Prostate gland (tissue), 2 donors: ENCODE measurements around the gene GKAP1. TPM values are rescaled to one million over a fixed set of nuclear protein-coding genes. Genes with fewer than 3 reads are reported as not detected.

Source experiments
- DNase-seq: peaks from one replicate; pipeline ENCODE4 v3.0.0-alpha.2; 2019; ENCODE audit warnings: low spot score
- H3K27ac ChIP-seq, 2 donors: fragments of 200-600 bp; sonication (generic); 2 replicates each; pipeline ENCODE4 v1.5.1; 2017 to 2019
- H3K27me3 ChIP-seq: fragments of 200-600 bp; sonication (generic); replicated peaks from 2 replicates; pipeline ENCODE4 v1.5.1; 2019; ENCODE audit not compliant: insufficient read depth
- H3K36me3 ChIP-seq, 2 donors: fragments of 200-600 bp; sonication (generic); 1 replicate in 1 of 2; 2 replicates in 1 of 2; pipeline versions ENCODE4 v1.5.1 to v1.8.1; 2017 to 2019
- H3K4me1 ChIP-seq: fragments of 200-600 bp; sonication (generic); replicated peaks from 2 replicates; pipeline ENCODE4 v1.5.1; 2019
- H3K4me3 ChIP-seq, 2 donors: fragments of 200-600 bp; sonication (generic); 2 replicates each; pipeline ENCODE4 v1.5.1; 2017 to 2019
- H3K9me3 ChIP-seq: fragments of 200-600 bp; sonication (generic); 2 replicates; pipeline ENCODE4 v1.5.1; 2017
- POLR2A ChIP-seq: fragments of 450-650 bp; IDR thresholded peaks from one replicate; pipeline ENCODE4 v1.6.1; 2016; ENCODE audit warnings: antibody characterized with exemption, mild to moderate bottlenecking
- POLR2AphosphoS5 ChIP-seq: sonication (generic); formaldehyde crosslinking; IDR thresholded peaks from one replicate; pipeline ENCODE4 v1.6.1; 2017; ENCODE audit warnings: antibody characterized with exemption
- WGBS: methylation state at CpG from one replicate; pipeline ENCODE4 v1.1.5; 2018; 5-methylcytosine and 5-hydroxymethylcytosine counted together
- intact Hi-C: fragments of 100-400 bp; cut with DNase I; formaldehyde crosslinking; loops from one replicate; pipeline ENCODE4 v1.14.2; 2022
- total RNA-seq, 2 donors: library from RNA; depleted of rRNA; stranded (reverse); fragments of >200 nt; gene quantifications; one replicate each; pipeline ENCODE4 v1.1.0, GENCODE V29; 2016
- TF ChIP-seq, protein P1 (sequence below), 4 experiments: fragments of 200-600 bp in 2 of 4; fragments of 450-650 bp in 2 of 4; sonication (generic) in 2 of 4; IDR thresholded peaks; 1 replicate in 3 of 4; 2 replicates in 1 of 4; pipeline ENCODE4 v1.5.1; 2016 to 2019; ENCODE audit warnings: antibody characterized with exemption in 4 of 4, mild to moderate bottlenecking in 2 of 4, moderate library complexity in 2 of 4

The GKAP1 gene
- total RNA-seq, 2 donors from 2014 or later, result 10.2 to 26.1 TPM

- H3K4me3 ChIP-seq, result no peak overlapping the region
- H3K27ac ChIP-seq, result no peak overlapping the region
- TF ChIP-seq, protein P1, sequence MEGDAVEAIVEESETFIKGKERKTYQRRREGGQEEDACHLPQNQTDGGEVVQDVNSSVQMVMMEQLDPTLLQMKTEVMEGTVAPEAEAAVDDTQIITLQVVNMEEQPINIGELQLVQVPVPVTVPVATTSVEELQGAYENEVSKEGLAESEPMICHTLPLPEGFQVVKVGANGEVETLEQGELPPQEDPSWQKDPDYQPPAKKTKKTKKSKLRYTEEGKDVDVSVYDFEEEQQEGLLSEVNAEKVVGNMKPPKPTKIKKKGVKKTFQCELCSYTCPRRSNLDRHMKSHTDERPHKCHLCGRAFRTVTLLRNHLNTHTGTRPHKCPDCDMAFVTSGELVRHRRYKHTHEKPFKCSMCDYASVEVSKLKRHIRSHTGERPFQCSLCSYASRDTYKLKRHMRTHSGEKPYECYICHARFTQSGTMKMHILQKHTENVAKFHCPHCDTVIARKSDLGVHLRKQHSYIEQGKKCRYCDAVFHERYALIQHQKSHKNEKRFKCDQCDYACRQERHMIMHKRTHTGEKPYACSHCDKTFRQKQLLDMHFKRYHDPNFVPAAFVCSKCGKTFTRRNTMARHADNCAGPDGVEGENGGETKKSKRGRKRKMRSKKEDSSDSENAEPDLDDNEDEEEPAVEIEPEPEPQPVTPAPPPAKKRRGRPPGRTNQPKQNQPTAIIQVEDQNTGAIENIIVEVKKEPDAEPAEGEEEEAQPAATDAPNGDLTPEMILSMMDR (IDR thresholded peaks at IDR 0.05), result no peak
- no peak for TF ChIP-seq POLR2A
- no peak for TF ChIP-seq POLR2AphosphoS5
- WGBS, result 91% methylated on average over 13 of the region's 13 CpGs
- DNase-seq, result no peak
- intact Hi-C loops, result no loop called here
- H3K9me3 ChIP-seq, result no peaks in the 10 kb centered on the region
- peaks cover 0 to 6% of the 10 kb centered on the region in 2 donors for H3K36me3 ChIP-seq
- no peaks in the 10 kb centered on the region for H3K4me1 ChIP-seq
- H3K27me3 ChIP-seq, result no peaks in the 10 kb centered on the region
These were observed 17.1 kb downstream of the GKAP1 start for GRCh38 chr9:83800236-83801033.

DNA sequence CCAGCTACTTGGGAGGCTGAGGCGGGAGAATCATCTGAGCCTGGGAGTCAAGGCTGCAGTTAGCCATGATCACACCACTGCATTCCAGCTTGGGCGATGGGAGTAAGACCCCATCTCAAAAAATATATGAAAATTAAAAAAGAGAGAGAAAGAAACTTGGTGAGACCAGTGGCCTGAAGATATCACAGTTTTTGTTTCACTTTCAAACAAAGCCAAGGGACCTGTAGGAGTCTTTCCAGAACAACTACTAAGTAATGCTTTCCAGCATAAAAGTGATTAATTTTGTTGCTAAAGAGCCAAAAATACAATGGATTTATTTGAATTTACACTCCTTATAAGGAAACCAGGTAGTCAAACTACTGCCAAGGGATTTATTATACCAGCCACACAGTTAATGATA, 23.5 kb downstream of the GKAP1 start:
- no peaks in the 10 kb centered on the region for H3K9me3 ChIP-seq
- no peak overlapping the region for H3K27ac ChIP-seq
- no peaks in the 10 kb centered on the region for H3K27me3 ChIP-seq
- TF ChIP-seq, protein P1 (IDR thresholded peaks at IDR 0.05), result no peak
- TF ChIP-seq POLR2A (no peak), POLR2AphosphoS5 (no peak)
- no peak for DNase-seq
- intact Hi-C loops, result no loop called here
- H3K36me3 ChIP-seq, result no peaks in the 10 kb centered on the region
- H3K4me1 ChIP-seq, result no peaks in the 10 kb centered on the region
- WGBS, result 98% methylated on average over 2 of the region's 2 CpGs
- no peak overlapping the region for H3K4me3 ChIP-seq

DNA sequence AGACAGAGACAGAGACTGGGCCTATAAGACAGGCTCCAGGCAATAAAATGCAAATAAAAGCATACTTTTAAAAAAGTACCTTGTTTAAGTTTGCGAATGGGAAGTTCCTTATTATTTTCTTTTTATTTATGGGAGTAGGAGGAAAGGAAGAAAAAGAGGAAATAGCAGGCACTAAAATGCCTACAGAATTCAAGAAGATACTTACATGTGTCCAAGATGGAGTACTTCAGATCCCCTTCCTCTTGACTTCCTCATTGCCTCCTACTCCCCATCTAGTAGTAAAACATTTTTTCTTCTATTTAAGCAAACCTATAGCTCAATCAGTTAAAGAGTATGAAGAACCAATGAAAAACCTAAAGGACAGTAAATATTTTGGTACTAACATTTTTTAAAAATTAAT, 24.8 kb downstream of the GKAP1 start:
- Histone ChIP-seq H3K27ac (no peak overlapping the region), H3K4me1 (no peaks in the 10 kb centered on the region), H3K9me3 (no peaks in the 10 kb centered on the region), H3K4me3 (no peak overlapping the region), H3K27me3 (no peaks in the 10 kb centered on the region), H3K36me3 (no peaks in the 10 kb centered on the region)
- intact Hi-C loops, result no loop called here
- DNase-seq, result no peak
- TF ChIP-seq, protein P1 (IDR thresholded peaks at IDR 0.05), result no peak
- TF ChIP-seq POLR2A (no peak), POLR2AphosphoS5 (no peak)
- 69% methylated on average over 1 of the region's 1 CpG for WGBS

DNA sequence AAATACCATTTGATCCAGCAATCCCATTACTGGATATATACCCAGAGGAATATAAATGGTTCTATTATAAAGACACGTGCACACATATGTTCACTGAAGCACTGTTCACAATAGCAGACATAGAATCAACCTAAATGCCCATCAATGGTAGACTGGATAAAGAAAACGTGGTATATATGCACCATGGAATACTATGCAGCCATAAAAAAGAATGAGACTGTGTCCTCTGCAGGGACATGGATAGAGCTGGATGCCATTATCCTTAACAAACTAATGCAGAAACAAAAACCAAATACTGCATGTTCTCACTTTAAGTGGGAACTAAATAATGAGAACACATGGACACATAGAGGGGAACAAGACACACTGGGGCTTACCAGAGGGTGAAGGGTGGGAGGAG, 39.4 kb downstream of the GKAP1 start:
- Histone ChIP-seq H3K27ac (no peak overlapping the region), H3K36me3 (no peaks in the 10 kb centered on the region), H3K4me3 (no peak overlapping the region), H3K4me1 (no peaks in the 10 kb centered on the region), H3K9me3 (no peaks in the 10 kb centered on the region), H3K27me3 (no peaks in the 10 kb centered on the region)
- TF ChIP-seq POLR2A (no peak), POLR2AphosphoS5 (no peak)
- TF ChIP-seq, protein P1 (IDR thresholded peaks at IDR 0.05), result no peak
- no peak for DNase-seq
- 91% methylated on average over 2 of the region's 2 CpGs for WGBS
- intact Hi-C loops, result no loop called here

DNA sequence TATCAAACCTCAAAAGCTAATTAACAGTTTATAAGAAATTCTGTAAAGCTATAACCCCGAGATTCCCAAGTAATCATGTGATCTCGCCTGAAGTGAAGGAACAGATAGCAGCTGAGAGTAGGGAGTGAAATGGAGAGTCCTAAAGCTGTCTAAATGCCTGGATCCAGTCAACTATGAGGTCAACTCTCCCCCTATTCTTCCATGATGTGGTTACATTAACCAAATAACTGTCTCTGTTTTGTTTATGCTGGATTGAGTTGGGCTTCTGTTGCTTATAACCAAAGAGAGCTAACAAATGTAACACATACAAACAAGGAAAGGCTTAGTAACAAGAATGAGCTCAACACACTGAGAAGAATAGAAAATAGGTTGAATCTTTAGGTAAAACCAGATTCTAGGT, 41.6 kb downstream of the GKAP1 start:
- Histone ChIP-seq H3K4me1 (no peaks in the 10 kb centered on the region), H3K9me3 (no peaks in the 10 kb centered on the region), H3K36me3 (no peaks in the 10 kb centered on the region), H3K27me3 (no peaks in the 10 kb centered on the region), H3K27ac (no peak overlapping the region), H3K4me3 (no peak overlapping the region)
- no peak for DNase-seq
- TF ChIP-seq, protein P1 (IDR thresholded peaks at IDR 0.05), result no peak
- TF ChIP-seq POLR2A (no peak), POLR2AphosphoS5 (no peak)
- 94% methylated on average over 2 of the region's 2 CpGs for WGBS
- intact Hi-C loops, result no loop called here
